Dermis lymphatic vessel endothelial cell (primary cell): ENCODE measurements around the gene NMT1. TPM values are rescaled to one million over a fixed set of nuclear protein-coding genes. Genes with fewer than 3 reads are reported as not detected.

Source experiments
- total RNA-seq: library from RNA; depleted of rRNA; stranded (reverse); fragments of >200 nt; gene quantifications from 2 replicates; pipeline ENCODE4 v1.2.1, GENCODE V29; 2014

Gene NMT1
- total RNA-seq: 43.7 and 60.3 TPM in 2 replicates

GRCh38 chr17:45060797-45061605 is at the start of gene NMT1:
TSS of gene NMT1 (plus strand) at chr17:45061317. CDS start at chr17:45061330, 13 bp downstream.

DNA sequence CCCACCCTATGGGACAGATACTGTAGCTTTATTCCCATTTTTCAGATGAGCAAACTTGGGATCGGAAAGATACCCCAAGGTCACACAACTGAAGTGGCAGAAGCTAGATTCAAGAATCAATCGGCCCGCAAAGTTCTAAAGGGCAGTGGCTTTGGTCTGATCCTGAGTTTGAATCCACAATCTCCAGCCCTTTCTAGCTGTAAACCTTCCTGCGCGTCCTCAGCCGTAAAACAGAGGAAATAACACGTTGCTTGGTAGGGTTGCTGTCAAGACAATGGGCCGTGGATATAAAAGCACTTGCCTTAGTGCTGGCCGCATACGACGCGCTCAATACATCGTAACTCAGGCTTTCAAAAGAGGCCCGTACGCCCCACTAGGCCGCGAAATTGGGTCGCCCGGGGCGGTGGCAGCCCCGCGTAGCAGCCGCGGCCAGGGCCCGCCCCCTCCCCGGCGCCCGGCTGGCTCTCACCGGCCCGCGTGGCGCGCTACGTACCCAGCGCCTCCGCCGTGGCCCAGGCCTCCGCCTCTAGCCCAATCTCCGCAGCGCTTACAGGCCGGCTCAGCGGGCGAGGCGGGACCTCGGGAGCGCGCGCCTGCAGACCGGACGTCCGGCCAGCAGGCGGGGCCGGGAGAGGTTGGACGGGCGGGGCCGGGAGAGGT is 9.9 kb upstream of the NMT1 start, which contains the start of gene DCAKD:
Gene DCAKD, minus strand, starts transcription at position 573 of the 660 bp plus-strand sequence. CDS start 16,747 bp downstream, outside the sequence.

DNA sequence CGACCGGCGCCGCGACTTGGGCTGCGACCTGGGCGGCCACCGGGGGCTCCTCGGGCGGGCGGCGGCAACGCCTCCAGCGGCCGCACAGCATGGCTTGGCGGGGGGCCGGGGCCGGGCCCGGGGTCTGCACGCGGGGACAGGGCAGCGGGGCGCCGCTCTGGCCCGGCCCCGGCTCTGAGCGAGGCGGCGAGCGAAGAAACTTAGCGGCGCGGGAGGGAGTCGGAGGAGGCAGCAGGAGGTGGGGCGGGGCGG is 71.1 kb downstream of the NMT1 start, which contains the start of gene PLCD3:
Gene PLCD3, minus strand, starts transcription at position 196 of the 252 bp plus-strand sequence. Its CDS starts 105 bp downstream, at position 91.

GRCh38 chr17:45135192-45135977 is 74.3 kb downstream of the NMT1 start, which contains the start of gene ACBD4:
TSS of gene ACBD4 (plus strand) at chr17:45135687. CDS start at chr17:45136145, 458 bp downstream.

GRCh38 chr17:45148183-45149036 is 87.3 kb downstream of the NMT1 start, which contains the start of gene HEXIM1:
TSS of gene HEXIM1 (plus strand) at chr17:45148475. CDS start at chr17:45149191, 716 bp downstream.

Other genes with a start within 250 kb of the NMT1 start
- gene GJC1, start 231.0 kb upstream of the NMT1 start, total RNA-seq: 2.9 and 4.6 TPM in 2 replicates
- gene HIGD1B, start 213.4 kb upstream of the NMT1 start, total RNA-seq: not detected in 2 replicates
- 112 and 155 TPM in 2 replicates for gene EFTUD2, start 161.9 kb upstream of the NMT1 start, total RNA-seq
- not detected in 2 replicates for gene GFAP, start 145.8 kb upstream of the NMT1 start, total RNA-seq
- gene KIF18B, start 113.5 kb upstream of the NMT1 start, total RNA-seq: 0.33 and 0.34 TPM in 2 replicates
- not detected in 2 replicates for gene C1QL1, start 93.0 kb upstream of the NMT1 start, total RNA-seq
- gene DCAKD, start 9.7 kb upstream of the NMT1 start, total RNA-seq: 18.6 and 26.2 TPM in 2 replicates
- gene PLCD3, start 71.2 kb downstream of the NMT1 start, total RNA-seq: 5.5 and 9.0 TPM in 2 replicates
- 2.8 and 4.2 TPM in 2 replicates for gene ACBD4, start 74.4 kb downstream of the NMT1 start, total RNA-seq
- gene HEXIM1, start 87.2 kb downstream of the NMT1 start, total RNA-seq: 5.2 and 5.8 TPM in 2 replicates
- 3.3 and 3.9 TPM in 2 replicates for gene HEXIM2, start 100.6 kb downstream of the NMT1 start, total RNA-seq
- 0.98 and 2.1 TPM in 2 replicates for gene FMNL1, start 160.6 kb downstream of the NMT1 start, total RNA-seq
- gene SPATA32, start 200.8 kb downstream of the NMT1 start, total RNA-seq: under 0.01 TPM in 1 of 2 replicates, not detected in the other